ENCODE measurements around the gene YIPF2. TPM values are rescaled to one million over a fixed set of nuclear protein-coding genes. Genes with fewer than 3 reads are reported as not detected.

YIPF2 gene
- total and polyA plus RNA-seq, 8 donors: 41.4 to 67.9 (median 49.9) TPM

GRCh38 chr19:10915130-10916091 lies 13.0 kb downstream of the YIPF2 start:
- ATAC-seq: no peak
- TF ChIP-seq, protein P1, sequence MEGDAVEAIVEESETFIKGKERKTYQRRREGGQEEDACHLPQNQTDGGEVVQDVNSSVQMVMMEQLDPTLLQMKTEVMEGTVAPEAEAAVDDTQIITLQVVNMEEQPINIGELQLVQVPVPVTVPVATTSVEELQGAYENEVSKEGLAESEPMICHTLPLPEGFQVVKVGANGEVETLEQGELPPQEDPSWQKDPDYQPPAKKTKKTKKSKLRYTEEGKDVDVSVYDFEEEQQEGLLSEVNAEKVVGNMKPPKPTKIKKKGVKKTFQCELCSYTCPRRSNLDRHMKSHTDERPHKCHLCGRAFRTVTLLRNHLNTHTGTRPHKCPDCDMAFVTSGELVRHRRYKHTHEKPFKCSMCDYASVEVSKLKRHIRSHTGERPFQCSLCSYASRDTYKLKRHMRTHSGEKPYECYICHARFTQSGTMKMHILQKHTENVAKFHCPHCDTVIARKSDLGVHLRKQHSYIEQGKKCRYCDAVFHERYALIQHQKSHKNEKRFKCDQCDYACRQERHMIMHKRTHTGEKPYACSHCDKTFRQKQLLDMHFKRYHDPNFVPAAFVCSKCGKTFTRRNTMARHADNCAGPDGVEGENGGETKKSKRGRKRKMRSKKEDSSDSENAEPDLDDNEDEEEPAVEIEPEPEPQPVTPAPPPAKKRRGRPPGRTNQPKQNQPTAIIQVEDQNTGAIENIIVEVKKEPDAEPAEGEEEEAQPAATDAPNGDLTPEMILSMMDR (IDR thresholded peaks at IDR 0.05): no peak
- Histone ChIP-seq H3K36me3 (peaks cover 0 to 24% (median 0%) of the 10 kb centered on the region in 3 donors), H3K4me3 (no peak overlapping the region), H3K27me3 (no peaks in the 10 kb centered on the region), H3K27ac (no peak overlapping the region), H3K4me1 (peaks cover 0 to 5% (median 0%) of the 10 kb centered on the region in 3 donors), H3K9me3 (no peaks in the 10 kb centered on the region)
- peak in 1 of 6 donors; percentile 63 for DNase-seq
- WGBS, 2 donors: 89 to 90% methylated on average over 19 of the region's 19 CpGs
- intact Hi-C loops (cut with DNase I): no loop called here
- FAIRE-seq: no peak

GRCh38 chr19:10913716-10914340 lies 14.6 kb downstream of the YIPF2 start:
- H3K4me1 ChIP-seq: no peaks in the 10 kb centered on the region
- no peaks in the 10 kb centered on the region for H3K27me3 ChIP-seq
- DNase-seq: no peak
- no peak overlapping the region for H3K4me3 ChIP-seq
- WGBS, 2 donors: 92 to 93% methylated on average over 21 to 24 of the region's 24 CpGs
- no peaks in the 10 kb centered on the region for H3K9me3 ChIP-seq
- TF ChIP-seq, protein P1 (IDR thresholded peaks at IDR 0.05): no peak
- peaks cover 0 to 34% (median 0%) of the 10 kb centered on the region in 3 donors for H3K36me3 ChIP-seq
- H3K27ac ChIP-seq: no peak overlapping the region
- no peak for FAIRE-seq
- ATAC-seq: no peak
- intact Hi-C loops (cut with DNase I): no loop called here

DNA sequence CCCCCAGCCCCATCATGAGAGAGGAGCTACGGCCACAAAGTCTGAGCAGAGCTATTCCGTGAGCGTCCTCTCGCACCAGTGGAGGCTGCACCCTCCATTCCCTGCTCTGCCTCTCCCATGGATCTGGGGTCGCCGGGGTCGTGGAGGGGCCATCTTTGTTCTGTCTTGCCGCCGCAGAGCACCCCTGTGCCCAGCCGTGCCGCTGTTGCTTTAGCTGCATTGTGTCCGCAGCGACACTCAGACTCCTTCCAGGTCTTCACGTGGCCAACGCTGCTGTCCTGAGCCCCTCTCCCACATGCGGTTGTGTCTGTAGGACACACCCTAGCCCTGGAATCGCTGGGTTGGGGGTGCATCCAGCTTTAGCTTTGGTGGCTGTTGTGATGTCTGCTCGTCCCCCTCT lies 15.8 kb downstream of the YIPF2 start:
- Histone ChIP-seq H3K27ac (no peak overlapping the region), H3K4me3 (no peak overlapping the region), H3K9me3 (no peaks in the 10 kb centered on the region), H3K27me3 (no peaks in the 10 kb centered on the region), H3K36me3 (peaks cover 0 to 42% (median 3%) of the 10 kb centered on the region in 3 donors), H3K4me1 (no peaks in the 10 kb centered on the region)
- 95 to 98% methylated on average over 18 of the region's 18 CpGs for WGBS, 2 donors
- intact Hi-C loops (cut with DNase I): no loop called here
- DNase-seq (no peak), FAIRE-seq (no peak), ATAC-seq (no peak)
- TF ChIP-seq, protein P1 (IDR thresholded peaks at IDR 0.05): no peak

DNA sequence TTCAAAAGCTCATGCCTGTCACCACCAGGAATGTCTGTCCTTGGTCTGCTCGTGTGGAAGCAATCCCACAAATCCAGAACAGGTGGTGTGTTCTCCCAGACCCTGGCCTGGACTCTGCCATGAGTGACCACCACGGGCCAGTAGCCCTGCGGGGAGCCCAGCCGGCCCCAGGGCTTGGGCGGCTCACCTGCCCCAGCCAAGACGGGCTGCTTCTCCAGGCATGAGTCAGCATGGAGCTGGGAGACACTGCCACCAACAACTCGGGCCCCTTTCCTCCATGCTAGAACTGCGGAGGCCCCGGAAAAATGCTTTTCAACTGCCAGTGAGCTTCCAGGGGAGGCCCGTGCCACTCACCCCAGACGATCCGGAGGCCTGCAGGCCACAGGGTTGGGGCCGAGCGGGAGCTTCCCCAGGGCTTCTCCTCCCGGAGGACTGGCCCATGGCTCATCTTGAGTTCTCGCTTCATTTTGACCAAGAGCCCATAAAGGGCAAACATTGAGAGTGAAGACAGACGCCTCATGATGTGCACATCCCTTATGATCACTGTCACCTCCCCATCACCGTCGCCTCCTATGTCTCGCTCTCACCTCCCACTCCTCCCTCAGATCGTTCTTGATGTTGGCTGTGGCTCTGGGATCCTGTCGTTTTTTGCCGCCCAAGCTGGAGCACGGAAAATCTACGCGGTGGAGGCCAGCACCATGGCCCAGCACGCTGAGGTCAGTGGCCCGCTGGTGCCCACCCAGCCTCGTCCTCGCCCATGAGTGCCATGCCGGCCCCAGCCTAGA lies 16.7 kb downstream of the YIPF2 start:
- H3K27ac ChIP-seq: no peak overlapping the region
- FAIRE-seq: no peak
- TF ChIP-seq, protein P1 (IDR thresholded peaks at IDR 0.05): no peak
- no peak for DNase-seq
- H3K4me3 ChIP-seq: no peak overlapping the region
- WGBS, 2 donors: 89 to 90% methylated on average over 30 to 31 of the region's 31 CpGs
- no peaks in the 10 kb centered on the region for H3K4me1 ChIP-seq
- intact Hi-C loops (cut with DNase I): no loop called here
- no peak for ATAC-seq
- no peaks in the 10 kb centered on the region for H3K27me3 ChIP-seq
- H3K36me3 ChIP-seq: peaks cover 0 to 42% (median 3%) of the 10 kb centered on the region in 3 donors
- H3K9me3 ChIP-seq: no peaks in the 10 kb centered on the region

Measured in pancreas (tissue), 10 donors.